ENCODE data around the gene SNN. TPM values are rescaled to one million over a fixed set of nuclear protein-coding genes. Genes with fewer than 3 reads are reported as not detected.

The SNN gene
- total and polyA plus RNA-seq, 2 donors (not counting 1 experiment from before 2014, with no cell fraction given): 55.4 to 63.3 TPM

GRCh38 chr16:11674818-11675560 lies 6.7 kb downstream of the SNN start:
- peaks cover 0 to 2% (median 0%) of the 10 kb centered on the region in 3 donors for H3K9me3 ChIP-seq (ENCODE audit: control extremely low read depth in 1 of 3, control insufficient read depth in 2 of 3, insufficient read depth in 1 of 3, low read length in 2 of 3)
- ChIA-PET POLR2A (interaction anchor here (0.7 kb wide), 1 partner anchor 28 kb away, joined by 12 read pairs; no protein-coding TSS in a partner anchor), CTCF (interaction anchor here (1.4 to 2.1 kb wide), 4 partner anchors 32 to 267 kb away, joined by 3 to 7 read pairs (median 5); no protein-coding TSS in a partner anchor)
- no peak overlapping the region for H2AFZ ChIP-seq (ENCODE audit: insufficient read depth, low read depth, low read length, poor library complexity, severe bottlenecking)
- Mint-ChIP-seq H3K9me3 (ENCODE audit: insufficient read depth) (no peaks in the 10 kb centered on the region), H3K27me3 (no peaks in the 10 kb centered on the region), H3K4me1 (peaks cover 98% of the 10 kb centered on the region), H3K4me3 (peak overlapping the region; percentile 66), H3K27ac (peak overlapping the region; percentile 86)
- H3K27me3 ChIP-seq (replicated peaks in 1 of 4; ENCODE audit: control extremely low read depth in 1 of 4, control insufficient read depth in 3 of 4, insufficient read depth in 4 of 4, low read length in 3 of 4): no peaks in the 10 kb centered on the region
- WGBS (ENCODE audit: insufficient coverage): 56% methylated on average over 6 of the region's 15 CpGs
- DNase-seq: peak; percentile 31
- H3K4me2 ChIP-seq (replicated peaks; ENCODE audit: low read depth, low read length, poor library complexity, severe bottlenecking): peak overlapping the region; percentile 97
- no peak overlapping the region for H3K4me3 ChIP-seq (ENCODE audit: control extremely low read depth in 1 of 5, extremely low read depth in 1 of 5, insufficient read depth in 1 of 5, low read depth in 2 of 5, low read length in 4 of 5)
- TF ChIP-seq CTCF (IDR thresholded peaks at IDR 0.05) (no peak), EZH2 (IDR thresholded peaks at IDR 0.05; ENCODE audit: borderline replicate concordance, insufficient read depth, low read depth, low read length, poor library complexity, severe bottlenecking) (no peak)
- H4K20me1 ChIP-seq (ENCODE audit: control insufficient read depth, insufficient read depth, low read length, poor library complexity, severe bottlenecking): peaks cover 90% of the 10 kb centered on the region
- intact Hi-C loops (cut with micrococcal nuclease): loop anchor here (5.0 kb wide), 1 partner anchor 37 kb away; no protein-coding TSS in a partner anchor
- no peak for ATAC-seq (ENCODE audit: low read depth)
- H3K27ac ChIP-seq (ENCODE audit: low read length in 2 of 2): peak overlapping the region; percentile 16 to 96
- H3K79me2 ChIP-seq (ENCODE audit: control insufficient read depth, insufficient read depth, low read length): peaks cover 100% of the 10 kb centered on the region
- H3K36me3 ChIP-seq (replicated peaks in 1 of 2; ENCODE audit: control extremely low read depth in 1 of 2, control insufficient read depth in 1 of 2, extremely low read depth in 1 of 2, insufficient read depth in 2 of 2, low read length in 1 of 2): peaks cover 0 to 61% of the 10 kb centered on the region in 2 experiments
- no peak overlapping the region for H3K9ac ChIP-seq (ENCODE audit: low read length)
- peaks cover 92 to 100% of the 10 kb centered on the region in 2 donors for H3K4me1 ChIP-seq (ENCODE audit: control insufficient read depth in 2 of 2, insufficient read depth in 2 of 2, low read length in 2 of 2)

Data from B cell (primary cell).